GM23248 (cell line): ENCODE results near the gene UBE2A. TPM values are rescaled to one million over a fixed set of nuclear protein-coding genes. Genes with fewer than 3 reads are reported as not detected.

Source experiments
- DNase-seq: peaks from one replicate; pipeline ENCODE4 v3.0.0-alpha.2; 2015
- H2AFZ ChIP-seq: fragments of 200-600 bp; sonication (generic); 2 replicates; pipeline ENCODE4 v1.6.1; 2016; ENCODE audit warnings: antibody characterized with exemption
- H3F3A ChIP-seq: fragments of 200-600 bp; sonication (generic); 2 replicates; pipeline ENCODE4 v1.6.1; 2016; ENCODE audit warnings: mild to moderate bottlenecking, antibody characterized with exemption, mixed run types; ENCODE audit not compliant: insufficient read depth
- H3K27ac ChIP-seq: fragments of 200-600 bp; sonication (generic); 2 replicates; pipeline ENCODE4 v1.5.1; 2016; ENCODE audit warnings: mild to moderate bottlenecking
- H3K27me3 ChIP-seq: fragments of 200-600 bp; sonication (generic); replicated peaks from 2 replicates; pipeline ENCODE4 v1.6.1; 2016; ENCODE audit warnings: mild to moderate bottlenecking; ENCODE audit not compliant: insufficient read depth
- H3K36me3 ChIP-seq: fragments of 200-600 bp; sonication (generic); 2 replicates; pipeline ENCODE4 v1.6.1; 2016; ENCODE audit warnings: low read depth, mild to moderate bottlenecking
- H3K4me1 ChIP-seq: fragments of 200-600 bp; sonication (generic); 2 replicates; pipeline ENCODE4 v1.6.1; 2016; ENCODE audit warnings: mild to moderate bottlenecking; ENCODE audit not compliant: insufficient read depth
- H3K4me2 ChIP-seq: fragments of 200-600 bp; sonication (generic); one replicate; pipeline ENCODE4 v1.6.1; 2016; ENCODE audit warnings: mild to moderate bottlenecking; ENCODE audit not compliant: unreplicated experiment
- H3K4me3 ChIP-seq: fragments of 200-600 bp; sonication (generic); 2 replicates; pipeline ENCODE4 v1.5.1; 2016; ENCODE audit warnings: mild to moderate bottlenecking
- H3K79me2 ChIP-seq: fragments of 200-600 bp; sonication (generic); 2 replicates; pipeline ENCODE4 v1.6.1; 2016; ENCODE audit warnings: mild to moderate bottlenecking; ENCODE audit not compliant: insufficient read depth
- H3K9ac ChIP-seq: fragments of 200-600 bp; sonication (generic); 2 replicates; pipeline ENCODE4 v1.6.1; 2016; ENCODE audit warnings: mild to moderate bottlenecking
- H3K9me2 ChIP-seq: fragments of 200-600 bp; sonication (generic); 2 replicates; pipeline ENCODE4 v1.6.1; 2016; ENCODE audit warnings: mixed run types, mild to moderate bottlenecking, moderate library complexity; ENCODE audit not compliant: insufficient read depth
- H3K9me3 ChIP-seq: fragments of 200-600 bp; sonication (generic); one replicate; pipeline ENCODE4 v1.6.1; 2017; ENCODE audit warnings: low read depth
- H4K20me1 ChIP-seq: fragments of 200-600 bp; sonication (generic); 2 replicates; pipeline ENCODE4 v1.6.0; 2016; ENCODE audit not compliant: insufficient read depth
- EZH2 ChIP-seq: fragments of 200-600 bp; sonication (generic); IDR thresholded peaks from 2 replicates; pipeline ENCODE4 v1.6.1; 2018; ENCODE audit warnings: antibody characterized with exemption, mild to moderate bottlenecking; ENCODE audit not compliant: insufficient read depth, poor library complexity, severe bottlenecking
- EZH2phosphoT487 ChIP-seq: fragments of 200-600 bp; sonication (generic); IDR thresholded peaks from 2 replicates; pipeline ENCODE4 v1.6.1; 2018; ENCODE audit warnings: antibody characterized with exemption, moderate library complexity, mild to moderate bottlenecking, low read depth; ENCODE audit not compliant: insufficient read depth
- WGBS, 2 experiments: methylation state at CpG; one replicate each; pipeline ENCODE4 v1.1.6; 2015 to 2017; ENCODE audit warnings: low lambda C conversion rate in 2 of 2, low coverage in 1 of 2; ENCODE audit errors: missing lambda C conversion rate in 2 of 2; 5-methylcytosine and 5-hydroxymethylcytosine counted together
- in situ Hi-C: fragments of 300-500 bp; cut with MboI; formaldehyde crosslinking; loops from 2 replicates; pipeline ENCODE4 v1.15.0; 2020
- polyA plus RNA-seq: library from polyadenylated mRNA; unstranded; fragments of >200 nt; fragmentation: Nextera tagmentation; extraction: Ambion mirVana; gene quantifications from 2 replicates; pipeline ENCODE4 v1.2.1, GENCODE V29; 2016
- total RNA-seq: library from RNA; depleted of rRNA; stranded (reverse); fragments of >200 nt; shearing (Covaris generic); gene quantifications from 2 replicates; pipeline ENCODE4 v1.2.3, GENCODE V29; 2014

UBE2A gene
- total and polyA plus RNA-seq, 2 experiments from 2014 or later: 36.1 to 150 TPM

DNA sequence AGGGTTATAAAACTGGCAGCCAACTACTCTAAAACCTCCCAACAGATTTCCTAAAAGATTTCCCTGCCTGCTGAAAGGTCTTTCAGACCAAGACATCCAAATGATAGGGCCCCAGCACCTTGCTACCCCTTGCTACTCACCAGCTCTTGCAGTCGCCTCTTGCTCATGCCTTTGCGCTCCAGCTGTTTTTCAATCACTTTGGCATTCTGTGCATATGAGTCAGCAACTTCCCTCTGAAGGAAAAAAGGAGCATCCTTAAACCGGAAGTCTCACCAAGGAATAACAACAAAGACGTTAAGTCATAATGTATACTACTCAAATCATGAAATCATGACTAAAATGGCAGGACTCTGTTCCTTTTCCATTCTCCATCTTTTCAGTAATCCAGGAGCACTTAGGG is 33.2 kb upstream of the UBE2A start:
- Histone ChIP-seq H3K36me3 (no peaks in the 10 kb centered on the region), H3K9me2 (no peaks in the 10 kb centered on the region), H2AFZ (peak overlapping the region; percentile 64; the same call in 1 of the 2 replicates), H3K4me3 (no peak overlapping the region), H3K4me2 (no peak overlapping the region), H3K79me2 (no peaks in the 10 kb centered on the region), H3F3A (peaks cover 10% of the 10 kb centered on the region; the same call in 1 of the 2 replicates), H3K9ac (no peak overlapping the region), H3K4me1 (peaks cover 11% of the 10 kb centered on the region), H3K27ac (peak overlapping the region; percentile 59), H4K20me1 (no peaks in the 10 kb centered on the region), H3K9me3 (no peaks in the 10 kb centered on the region), H3K27me3 (no peaks in the 10 kb centered on the region)
- in situ Hi-C loops: no loop called here
- peak; percentile 83 for DNase-seq
- TF ChIP-seq EZH2 (no peak), EZH2phosphoT487 (no peak)
- WGBS, 2 experiments: 4 to 6% methylated on average over 4 of the region's 4 CpGs

DNA sequence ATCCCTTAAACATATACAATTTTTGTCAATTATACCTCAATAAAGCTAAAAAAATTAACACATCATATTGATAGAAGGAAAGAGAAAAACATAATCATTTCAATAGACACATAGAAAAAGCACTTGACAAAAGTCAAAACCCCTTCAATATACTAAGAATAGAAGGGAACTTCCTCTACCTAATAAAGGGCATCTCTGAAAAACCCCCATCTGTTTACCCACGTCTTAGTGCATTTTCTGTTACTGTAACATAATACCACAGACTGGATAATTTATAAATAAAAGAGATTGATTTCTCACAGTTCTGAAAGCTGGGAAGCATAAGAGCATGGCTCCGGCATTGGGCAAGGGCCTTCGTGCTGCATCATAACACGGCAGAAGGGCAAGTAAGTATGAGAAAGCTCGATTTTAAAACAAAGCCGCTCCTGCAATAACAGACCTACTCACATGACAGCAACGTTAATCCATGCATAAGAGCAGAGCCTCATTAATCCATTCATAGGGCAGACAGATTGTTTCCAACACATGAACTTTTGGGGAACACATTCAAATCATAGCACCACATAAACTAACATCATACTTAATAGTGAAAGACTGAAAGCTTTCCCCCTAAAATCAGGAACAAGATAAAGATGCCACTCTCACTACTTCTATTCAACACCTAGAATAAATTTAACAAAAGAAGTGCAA is 24.9 kb upstream of the UBE2A start:
- H4K20me1 ChIP-seq: no peaks in the 10 kb centered on the region
- H3K9me3 ChIP-seq: no peaks in the 10 kb centered on the region
- no peak for DNase-seq
- no peaks in the 10 kb centered on the region for H3K4me1 ChIP-seq
- in situ Hi-C loops: no loop called here
- 66 to 69% methylated on average over 6 to 7 of the region's 7 CpGs for WGBS, 2 experiments
- no peak overlapping the region for H2AFZ ChIP-seq
- H3K4me3 ChIP-seq: no peak overlapping the region
- H3F3A ChIP-seq: no peaks in the 10 kb centered on the region
- peaks cover 32% of the 10 kb centered on the region; the same call in 1 of the 2 replicates for H3K79me2 ChIP-seq
- no peaks in the 10 kb centered on the region for H3K36me3 ChIP-seq
- no peak overlapping the region for H3K9ac ChIP-seq
- no peaks in the 10 kb centered on the region for H3K9me2 ChIP-seq
- H3K27ac ChIP-seq: no peak overlapping the region
- TF ChIP-seq EZH2phosphoT487: no peak
- TF ChIP-seq EZH2: no peak
- H3K27me3 ChIP-seq: no peaks in the 10 kb centered on the region
- H3K4me2 ChIP-seq: no peak overlapping the region

DNA sequence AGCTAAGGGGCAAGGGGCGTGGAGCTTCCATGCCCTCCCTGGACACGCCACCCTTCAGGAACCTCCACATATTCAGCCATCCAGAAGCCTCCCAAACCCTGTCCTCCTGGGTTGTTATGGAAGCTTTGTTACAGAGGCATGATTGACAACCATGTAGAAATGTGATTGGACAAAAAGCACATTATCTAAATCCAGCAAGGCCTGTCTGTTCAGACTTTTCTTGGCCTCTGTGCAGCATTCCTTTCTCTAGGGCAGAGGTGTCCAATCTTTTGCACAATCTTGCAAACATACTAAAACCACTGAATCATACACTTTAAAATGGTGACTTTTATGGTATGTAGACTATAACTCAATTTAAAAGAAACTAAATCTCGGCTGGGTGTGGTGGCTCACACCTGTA is 21.9 kb upstream of the UBE2A start:
- H2AFZ ChIP-seq: no peak overlapping the region
- no peaks in the 10 kb centered on the region for H3K9me3 ChIP-seq
- H3K4me1 ChIP-seq: no peaks in the 10 kb centered on the region
- WGBS, 2 experiments: 64 to 81% methylated on average over 1 to 3 of the region's 3 CpGs
- H3K36me3 ChIP-seq: no peaks in the 10 kb centered on the region
- H3K9me2 ChIP-seq: no peaks in the 10 kb centered on the region
- 0 out of 2 replicates have a peak overlapping the region, but pooled peaks have one; percentile 21 for H3K27ac ChIP-seq
- in situ Hi-C loops: no loop called here
- no peaks in the 10 kb centered on the region for H3F3A ChIP-seq
- H3K4me3 ChIP-seq: no peak overlapping the region
- peak; percentile 52 for DNase-seq
- no peak overlapping the region for H3K4me2 ChIP-seq
- H3K79me2 ChIP-seq: peaks cover 29% of the 10 kb centered on the region; the same call in 1 of the 2 replicates
- H4K20me1 ChIP-seq: no peaks in the 10 kb centered on the region
- H3K27me3 ChIP-seq: no peaks in the 10 kb centered on the region
- no peak overlapping the region for H3K9ac ChIP-seq
- TF ChIP-seq EZH2 (no peak), EZH2phosphoT487 (no peak)

DNA sequence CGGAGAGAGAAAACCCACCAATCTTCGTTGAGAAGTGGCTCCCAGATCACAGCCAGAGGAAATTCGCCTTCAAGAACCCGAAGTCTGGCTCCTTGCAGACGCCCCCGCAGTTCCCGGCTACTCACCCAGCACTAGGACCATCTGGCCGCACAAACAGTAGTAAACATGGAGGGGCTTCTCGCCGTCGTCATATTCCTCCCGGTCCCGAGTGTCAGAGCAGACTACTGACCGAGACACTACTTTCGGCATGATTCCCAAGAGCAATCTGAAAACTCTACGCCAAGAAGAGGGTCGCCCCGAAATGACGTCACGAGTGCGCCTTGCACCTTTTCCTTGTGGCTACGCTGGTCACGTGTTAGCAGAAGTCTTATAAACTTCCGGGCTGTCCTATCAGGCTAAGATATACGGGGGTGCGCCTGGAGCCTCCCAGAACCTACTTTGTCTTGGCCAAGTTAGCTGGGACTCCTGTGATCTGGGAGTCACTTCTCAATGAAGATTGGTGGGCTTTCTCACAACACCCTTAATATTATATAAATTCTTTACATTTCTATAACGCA is 9.2 kb upstream of the UBE2A start, which contains the start of gene STEEP1:
Gene STEEP1, minus strand, starts transcription at position 303 of the 557 bp plus-strand sequence. Its CDS starts 54 bp downstream, at position 249.
- Histone ChIP-seq H3K79me2 (peaks cover 30% of the 10 kb centered on the region), H3K9me2 (no peaks in the 10 kb centered on the region), H3K4me3 (peak within 1 kb of the TSS; percentile 89), H3K27ac (peak within 1 kb of the TSS; percentile 78), H3K9ac (peak within 1 kb of the TSS; percentile 95), H4K20me1 (no peaks in the 10 kb centered on the region), H3K9me3 (no peaks in the 10 kb centered on the region), H3K36me3 (no peaks in the 10 kb centered on the region), H3F3A (no peaks in the 10 kb centered on the region; the same call in 1 of the 2 replicates), H3K27me3 (no peaks in the 10 kb centered on the region), H3K4me2 (peak within 1 kb of the TSS; percentile 88), H3K4me1 (no peaks in the 10 kb centered on the region; the same call in 1 of the 2 replicates), H2AFZ (peak within 1 kb of the TSS; percentile 84)
- DNase-seq: peak; percentile 93
- no peak for TF ChIP-seq EZH2
- TF ChIP-seq EZH2phosphoT487: no peak
- in situ Hi-C loops: no loop called here
- WGBS, 2 experiments: 0 to 1% methylated on average over 26 to 27 of the region's 27 CpGs
